Adrenal gland (tissue), 12 donors: ENCODE data around the gene IMMP2L. TPM values are rescaled to one million over a fixed set of nuclear protein-coding genes. Genes with fewer than 3 reads are reported as not detected.

ENCODE experiments used
- DNase-seq, 7 donors: peaks; one replicate each; pipeline ENCODE4 v3.0.0-alpha.2; 2019 to 2020
- H3K27ac ChIP-seq, 5 donors: fragments of 200-600 bp; sonication (generic) in 4 of 5; 1 replicate in 3 of 5; 2 replicates in 2 of 5; pipeline versions ENCODE4 v1.5.1 to v1.8.0; 2016 to 2020; ENCODE audit warnings: mild to moderate bottlenecking in 1 of 5
- H3K27me3 ChIP-seq: fragments of 200-600 bp; 2 replicates; pipeline ENCODE4 v1.8.0; 2021
- H3K36me3 ChIP-seq, 2 donors: fragments of 200-600 bp; replicated peaks in 1 of 2; 1 replicate in 1 of 2; 2 replicates in 1 of 2; pipeline versions ENCODE4 v1.5.1 to v1.8.0; 2018 to 2022
- H3K4me1 ChIP-seq, 2 donors: fragments of 200-600 bp; replicated peaks in 1 of 2; 1 replicate in 1 of 2; 2 replicates in 1 of 2; pipeline versions ENCODE4 v1.5.1 to v1.8.0; 2018 to 2021
- H3K4me3 ChIP-seq, 4 donors: fragments of 200-600 bp; sonication (generic) in 3 of 4; one replicate each; pipeline ENCODE4 v1.5.1; 2016 to 2018
- H3K9me3 ChIP-seq, 3 donors: fragments of 200-600 bp; sonication (generic) in 1 of 3; replicated peaks in 1 of 3; 1 replicate in 2 of 3; 2 replicates in 1 of 3; pipeline versions ENCODE4 v1.5.1 to v1.8.0; 2016 to 2021
- POLR2A ChIP-seq, 2 donors: fragments of 450-650 bp; IDR thresholded peaks; one replicate each; pipeline ENCODE4 v1.6.1; 2017; ENCODE audit warnings: antibody characterized with exemption in 2 of 2, mild to moderate bottlenecking in 2 of 2, moderate library complexity in 1 of 2
- WGBS, 4 donors: extraction: QIAGEN DNeasy Blood & Tissue Kit in 2 of 4; methylation state at CpG; one replicate each; pipeline versions ENCODE4 v1.1.5 to v1.1.7; 2013 to 2017; 5-methylcytosine and 5-hydroxymethylcytosine counted together
- intact Hi-C, 2 donors: fragments of 100-400 bp; cut with DNase I; formaldehyde crosslinking; loops; one replicate each; pipeline versions ENCODE4 v1.14.1 to v1.15.0; 2022 to 2023
- polyA plus RNA-seq, 3 donors: library from polyadenylated mRNA; stranded (reverse); fragments of 200-250 nt in 2 of 3; fragments of 350-450 nt in 1 of 3; fragmentation: Illumina TruSeq in 1 of 3; extraction: RNeasy Lipid Tissue Mini Kit (QIAGEN cat#74804) in 1 of 3; gene quantifications; one replicate each; pipeline ENCODE4 v1.2.3, GENCODE V29; 2013 to 2014
- total RNA-seq, 9 donors: library from RNA; depleted of rRNA in 4 of 9; stranded (reverse); fragments of >200 nt in 4 of 9; fragments of 120-200 nt in 1 of 9; fragmentation: NEBNext Ultra II Directional in 1 of 9; extraction: Animal tissue kit (Norgen Biotek cat#: 25700) in 1 of 9; gene quantifications; one replicate each; pipeline versions ENCODE4 v1.1.0 to v1.2.4, GENCODE V29; 2013 to 2023
- TF ChIP-seq, protein P1 (sequence below), 6 experiments: fragments of 450-650 bp in 4 of 6; fragments of 200-600 bp in 2 of 6; sonication (generic) in 1 of 6; IDR thresholded peaks; 1 replicate in 5 of 6; 2 replicates in 1 of 6; pipeline versions ENCODE4 v1.5.1 to v1.8.0; 2016 to 2021; ENCODE audit warnings: antibody characterized with exemption in 6 of 6, mild to moderate bottlenecking in 2 of 6, moderate library complexity in 1 of 6
- donor health status: healthy with polysubstance abuse.
- donor health status: Bipolar disorder and iron deficiency.
- donor health status: DM: yes; HTN: yes; CAD: no.
- donor health status: DM: no; HTN: no; CAD: no.
- donor health status: DM: no; HTN: no; CAD: no.
- donor health status: DM: yes; HTN: yes; CAD: no.

The IMMP2L gene
- total and polyA plus RNA-seq, 12 donors, result 13.4 to 34.1 (median 25.3) TPM

DNA sequence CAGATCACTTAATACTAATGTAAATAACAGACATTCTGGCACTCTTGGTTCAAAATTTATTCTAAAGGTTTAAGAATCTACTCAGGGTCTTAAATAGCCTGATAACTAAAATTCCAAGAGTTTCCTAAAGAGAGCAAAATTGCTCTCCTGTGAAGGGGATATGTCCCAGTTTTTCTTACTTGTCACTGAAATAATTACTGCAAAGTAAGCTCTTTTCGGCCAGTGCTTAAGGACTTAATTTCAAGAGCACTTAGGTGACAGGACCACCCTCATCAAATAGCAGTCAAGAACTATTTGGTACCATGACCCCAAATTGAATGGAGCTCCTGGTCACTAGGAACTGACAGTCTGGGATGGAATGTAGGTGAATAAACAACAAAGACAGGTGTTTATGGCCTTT, 1.8 kb upstream of the IMMP2L start:
- H3K27ac ChIP-seq, result no peak overlapping the region
- no peak overlapping the region for H3K4me3 ChIP-seq
- peaks cover 11 to 22% of the 10 kb centered on the region in 2 donors for H3K4me1 ChIP-seq
- intact Hi-C loops, result no loop called here
- H3K27me3 ChIP-seq, result no peaks in the 10 kb centered on the region
- no peaks in the 10 kb centered on the region for H3K36me3 ChIP-seq
- no peak for DNase-seq
- TF ChIP-seq POLR2A (IDR thresholded peaks at IDR 0.05), result no peak
- TF ChIP-seq, protein P1, sequence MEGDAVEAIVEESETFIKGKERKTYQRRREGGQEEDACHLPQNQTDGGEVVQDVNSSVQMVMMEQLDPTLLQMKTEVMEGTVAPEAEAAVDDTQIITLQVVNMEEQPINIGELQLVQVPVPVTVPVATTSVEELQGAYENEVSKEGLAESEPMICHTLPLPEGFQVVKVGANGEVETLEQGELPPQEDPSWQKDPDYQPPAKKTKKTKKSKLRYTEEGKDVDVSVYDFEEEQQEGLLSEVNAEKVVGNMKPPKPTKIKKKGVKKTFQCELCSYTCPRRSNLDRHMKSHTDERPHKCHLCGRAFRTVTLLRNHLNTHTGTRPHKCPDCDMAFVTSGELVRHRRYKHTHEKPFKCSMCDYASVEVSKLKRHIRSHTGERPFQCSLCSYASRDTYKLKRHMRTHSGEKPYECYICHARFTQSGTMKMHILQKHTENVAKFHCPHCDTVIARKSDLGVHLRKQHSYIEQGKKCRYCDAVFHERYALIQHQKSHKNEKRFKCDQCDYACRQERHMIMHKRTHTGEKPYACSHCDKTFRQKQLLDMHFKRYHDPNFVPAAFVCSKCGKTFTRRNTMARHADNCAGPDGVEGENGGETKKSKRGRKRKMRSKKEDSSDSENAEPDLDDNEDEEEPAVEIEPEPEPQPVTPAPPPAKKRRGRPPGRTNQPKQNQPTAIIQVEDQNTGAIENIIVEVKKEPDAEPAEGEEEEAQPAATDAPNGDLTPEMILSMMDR (IDR thresholded peaks at IDR 0.05), result no peak
- no peaks in the 10 kb centered on the region for H3K9me3 ChIP-seq
- WGBS, 4 donors, result 0 to 5% (median 0%) methylated on average over 1 of the region's 1 CpG

DNA sequence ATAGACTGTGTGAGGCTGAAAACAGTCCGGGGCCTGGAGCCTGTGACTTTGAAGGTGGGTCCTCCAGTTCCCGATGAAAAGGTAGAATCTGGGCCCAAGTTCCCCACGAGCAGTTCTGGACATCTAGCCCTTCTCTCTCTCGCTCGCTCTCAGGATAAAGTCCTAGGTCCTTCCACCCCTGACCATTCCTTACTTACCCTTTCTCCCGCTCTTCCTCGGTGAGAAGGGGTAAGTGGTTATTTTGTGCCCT, 713 bp downstream of the IMMP2L start:
- Histone ChIP-seq H3K27ac (peak overlapping the region in 3 of 5 donors; percentile 83 to 92 (median 91)), H3K27me3 (no peaks in the 10 kb centered on the region), H3K36me3 (no peaks in the 10 kb centered on the region), H3K4me1 (peaks cover 11 to 33% of the 10 kb centered on the region in 2 donors), H3K4me3 (peak overlapping the region; percentile 21 to 88 (median 53)), H3K9me3 (no peaks in the 10 kb centered on the region)
- WGBS, 4 donors, result 9 to 28% (median 16%) methylated on average over 7 of the region's 7 CpGs
- intact Hi-C loops, result no loop called here
- TF ChIP-seq, protein P1 (IDR thresholded peaks at IDR 0.05), result no peak
- no peak for TF ChIP-seq POLR2A (IDR thresholded peaks at IDR 0.05)
- DNase-seq, result peak in 2 of 7 donors; percentile 4 to 16

DNA sequence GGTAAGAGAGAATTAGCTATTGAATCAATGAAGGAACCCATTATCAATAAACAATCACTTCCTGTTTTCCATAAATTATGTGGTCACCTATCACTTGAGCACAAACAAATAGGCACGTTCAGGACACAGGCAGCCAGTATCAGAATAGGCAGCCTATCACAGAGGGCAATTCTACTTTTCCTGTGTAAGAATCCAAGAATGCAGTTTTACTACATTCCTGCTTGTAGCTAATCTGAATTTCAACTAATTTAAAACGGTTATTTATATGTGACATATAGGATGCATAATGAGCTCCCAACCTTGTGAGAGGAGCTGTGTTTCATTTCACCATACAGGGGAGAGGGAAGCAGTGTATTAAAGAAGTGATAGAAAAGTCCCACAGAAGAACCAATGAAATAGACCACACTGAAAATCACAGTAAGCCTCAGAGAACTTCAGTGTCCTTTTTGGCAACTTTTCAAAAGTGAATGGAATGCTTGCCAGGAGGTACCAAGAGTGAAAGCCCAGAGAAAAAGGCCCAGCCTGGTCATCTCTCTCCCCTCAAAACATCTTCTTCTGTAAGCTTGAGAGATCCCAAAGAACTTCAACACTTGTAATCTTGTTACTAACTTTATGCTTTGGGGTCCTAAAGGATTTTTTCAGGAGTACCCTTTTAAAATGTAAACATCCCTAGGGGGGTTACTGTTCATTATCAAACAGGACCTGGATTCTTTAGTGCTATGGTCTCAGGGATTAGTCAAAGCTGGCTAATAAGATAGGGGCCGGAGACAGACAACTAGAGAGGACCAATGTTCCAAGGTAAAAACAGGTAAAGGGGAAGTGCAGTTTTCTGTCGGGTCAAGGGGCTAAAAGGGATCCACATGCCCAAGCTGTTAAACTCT, 1.3 kb downstream of the IMMP2L start:
- Histone ChIP-seq H3K36me3 (no peaks in the 10 kb centered on the region), H3K9me3 (no peaks in the 10 kb centered on the region), H3K4me3 (peak overlapping the region in 2 of 4 donors; percentile 62 to 88), H3K4me1 (peaks cover 11 to 33% of the 10 kb centered on the region in 2 donors), H3K27ac (peak overlapping the region in 3 of 5 donors; percentile 83 to 92 (median 91)), H3K27me3 (no peaks in the 10 kb centered on the region)
- DNase-seq, result peak in 3 of 7 donors; percentile 18 to 43 (median 23)
- WGBS, 4 donors, result 37 to 52% (median 40%) methylated on average over 4 of the region's 4 CpGs
- intact Hi-C loops, result no loop called here
- TF ChIP-seq, protein P1 (IDR thresholded peaks at IDR 0.05), result no peak
- TF ChIP-seq POLR2A (IDR thresholded peaks at IDR 0.05), result no peak

DNA sequence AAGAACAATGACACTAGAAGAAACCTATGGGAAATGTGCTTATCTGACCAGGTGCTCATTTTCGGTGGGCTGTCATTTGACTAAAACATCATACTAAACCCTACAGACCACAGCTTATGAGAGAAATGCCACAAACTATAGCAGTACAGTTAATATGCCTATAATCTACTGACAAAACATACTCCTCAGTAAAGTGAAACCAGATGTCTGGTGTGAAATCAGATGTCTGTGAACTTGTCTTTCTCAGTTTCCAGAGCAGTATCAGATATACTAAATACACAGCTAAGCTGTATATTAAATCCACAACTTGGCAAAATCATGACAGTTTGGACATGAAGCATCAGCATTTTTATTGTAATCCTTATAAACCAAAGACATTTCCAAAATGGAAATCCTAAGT, 3.3 kb downstream of the IMMP2L start:
- WGBS, 4 donors, result 71 to 90% (median 80%) methylated on average over 1 of the region's 1 CpG
- no peak for DNase-seq
- H3K4me1 ChIP-seq, result peaks cover 11 to 33% of the 10 kb centered on the region in 2 donors
- intact Hi-C loops, result no loop called here
- H3K27ac ChIP-seq, result no peak overlapping the region
- no peaks in the 10 kb centered on the region for H3K9me3 ChIP-seq
- no peaks in the 10 kb centered on the region for H3K36me3 ChIP-seq
- TF ChIP-seq POLR2A (IDR thresholded peaks at IDR 0.05), result no peak
- TF ChIP-seq, protein P1 (IDR thresholded peaks at IDR 0.05), result no peak
- no peak overlapping the region for H3K4me3 ChIP-seq
- H3K27me3 ChIP-seq, result no peaks in the 10 kb centered on the region
